ENCODE measurements around the gene OOSP2.

The OOSP2 gene

GRCh38 chr11:60077981-60078380 lies 37.8 kb downstream of the OOSP2 start:
- DNase-seq (ENCODE audit: low read depth, low spot score) = no peak
- TF ChIP-seq, protein P1, sequence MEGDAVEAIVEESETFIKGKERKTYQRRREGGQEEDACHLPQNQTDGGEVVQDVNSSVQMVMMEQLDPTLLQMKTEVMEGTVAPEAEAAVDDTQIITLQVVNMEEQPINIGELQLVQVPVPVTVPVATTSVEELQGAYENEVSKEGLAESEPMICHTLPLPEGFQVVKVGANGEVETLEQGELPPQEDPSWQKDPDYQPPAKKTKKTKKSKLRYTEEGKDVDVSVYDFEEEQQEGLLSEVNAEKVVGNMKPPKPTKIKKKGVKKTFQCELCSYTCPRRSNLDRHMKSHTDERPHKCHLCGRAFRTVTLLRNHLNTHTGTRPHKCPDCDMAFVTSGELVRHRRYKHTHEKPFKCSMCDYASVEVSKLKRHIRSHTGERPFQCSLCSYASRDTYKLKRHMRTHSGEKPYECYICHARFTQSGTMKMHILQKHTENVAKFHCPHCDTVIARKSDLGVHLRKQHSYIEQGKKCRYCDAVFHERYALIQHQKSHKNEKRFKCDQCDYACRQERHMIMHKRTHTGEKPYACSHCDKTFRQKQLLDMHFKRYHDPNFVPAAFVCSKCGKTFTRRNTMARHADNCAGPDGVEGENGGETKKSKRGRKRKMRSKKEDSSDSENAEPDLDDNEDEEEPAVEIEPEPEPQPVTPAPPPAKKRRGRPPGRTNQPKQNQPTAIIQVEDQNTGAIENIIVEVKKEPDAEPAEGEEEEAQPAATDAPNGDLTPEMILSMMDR (IDR thresholded peaks at IDR 0.05; ENCODE audit: insufficient read depth, low read length, missing control alignments) = no peak
- POLR2A ChIA-PET = no interaction called here
- CTCF ChIA-PET = no interaction called here
- no peak overlapping the region for H3K4me3 ChIP-seq (ENCODE audit: low read depth, low read length)

DNA sequence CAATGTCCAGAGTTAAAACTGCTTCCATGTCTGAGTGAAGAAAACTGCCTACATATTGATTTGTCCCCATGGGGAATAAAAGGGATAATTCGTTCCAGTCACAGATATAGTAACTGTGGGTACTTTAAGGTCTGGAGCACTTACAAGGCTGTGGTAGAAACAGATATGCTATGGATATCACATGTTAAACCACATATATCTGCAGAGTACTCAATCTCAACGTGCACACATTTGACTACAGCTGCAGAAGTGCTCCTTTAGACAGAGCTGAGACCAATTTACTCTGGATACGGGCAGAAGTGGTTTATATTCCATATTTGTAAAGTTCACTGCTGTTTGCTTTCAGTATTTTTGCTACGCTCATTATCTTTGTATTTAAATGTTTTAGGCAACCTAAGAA lies 38.5 kb downstream of the OOSP2 start:
- POLR2A ChIA-PET = no interaction called here

DNA sequence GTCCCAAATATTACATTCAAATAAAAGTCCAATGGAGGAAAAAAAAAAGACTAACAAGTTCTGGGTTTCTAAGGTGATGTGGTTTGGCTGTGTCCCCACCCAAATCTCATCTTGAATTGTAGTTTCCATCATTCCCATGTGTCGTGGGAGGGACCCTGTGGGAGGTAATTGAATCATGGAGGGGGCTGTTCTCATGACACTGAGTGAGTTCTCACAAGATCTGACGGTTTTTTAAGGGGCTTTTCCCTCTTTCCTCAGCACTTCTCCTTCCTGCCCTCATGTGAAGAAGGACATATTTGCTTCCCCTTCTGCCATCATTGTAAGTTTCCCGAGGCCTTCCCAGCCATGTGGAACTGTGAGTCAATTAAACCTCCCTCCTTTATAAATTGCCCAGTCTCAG lies 40.3 kb downstream of the OOSP2 start:
- CTCF ChIA-PET = no interaction called here
- no peak overlapping the region for H3K4me3 ChIP-seq (ENCODE audit: low read depth, low read length)
- TF ChIP-seq, protein P1 (IDR thresholded peaks at IDR 0.05; ENCODE audit: insufficient read depth, low read length, missing control alignments) = no peak
- POLR2A ChIA-PET = no interaction called here
- no peak for DNase-seq (ENCODE audit: low read depth, low spot score)

More for the DNA sequence above, 38.5 kb downstream of the OOSP2 start:
- CTCF ChIA-PET = no interaction called here
- no peak for DNase-seq (ENCODE audit: low read depth, low spot score)
- no peak overlapping the region for H3K4me3 ChIP-seq (ENCODE audit: low read depth, low read length)
- TF ChIP-seq, protein P1 (IDR thresholded peaks at IDR 0.05; ENCODE audit: insufficient read depth, low read length, missing control alignments) = no peak

- DNase-seq (ENCODE audit: low read depth, low spot score) = no peak
- no peak overlapping the region for H3K4me3 ChIP-seq (ENCODE audit: low read depth, low read length)
- CTCF ChIA-PET = no interaction called here
- POLR2A ChIA-PET = no interaction called here
- TF ChIP-seq, protein P1 (IDR thresholded peaks at IDR 0.05; ENCODE audit: insufficient read depth, low read length, missing control alignments) = no peak
These were observed 44.5 kb downstream of the OOSP2 start for GRCh38 chr11:60084631-60085273.

DNA sequence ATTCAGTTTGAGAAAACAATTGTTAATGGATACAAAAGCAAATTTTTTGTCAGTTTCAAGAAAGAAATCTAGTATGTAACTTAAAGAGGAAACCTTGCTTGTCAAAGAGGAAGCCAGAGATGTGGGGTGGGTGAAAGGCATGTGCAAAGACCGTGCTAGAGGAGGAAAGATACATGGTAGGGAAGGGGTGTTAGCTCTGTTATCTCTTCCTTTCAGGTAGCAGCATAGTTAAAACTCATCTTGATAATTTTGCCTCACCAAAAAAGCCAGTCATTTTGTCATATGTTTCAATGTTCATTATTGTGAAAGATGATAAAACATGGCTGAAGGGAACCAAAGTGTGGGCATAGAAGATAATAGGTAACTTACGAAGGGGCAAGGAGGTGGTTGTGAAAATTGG lies 45.7 kb downstream of the OOSP2 start:
- TF ChIP-seq, protein P1 (IDR thresholded peaks at IDR 0.05; ENCODE audit: insufficient read depth, low read length, missing control alignments) = no peak
- CTCF ChIA-PET = no interaction called here
- POLR2A ChIA-PET = no interaction called here
- H3K4me3 ChIP-seq (ENCODE audit: low read depth, low read length) = no peak overlapping the region
- no peak for DNase-seq (ENCODE audit: low read depth, low spot score)

DNA sequence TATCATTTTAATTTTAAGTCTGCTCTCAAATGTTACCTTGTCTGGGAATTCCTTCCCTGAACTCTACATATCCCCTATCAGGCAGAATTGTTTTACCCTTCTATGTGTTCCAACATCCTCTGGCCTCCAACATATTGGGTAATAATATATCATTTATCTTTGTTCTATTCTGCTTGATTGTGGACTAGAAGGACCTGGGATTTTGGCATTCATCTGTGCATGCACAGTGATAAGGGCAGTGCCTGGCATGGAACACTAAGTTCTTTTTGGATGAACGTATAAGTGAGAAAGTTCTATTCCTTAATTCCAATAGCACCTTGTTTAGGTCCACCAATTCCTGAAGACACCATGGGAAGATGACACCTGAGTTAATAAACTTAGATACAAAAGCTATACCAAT lies 47.0 kb downstream of the OOSP2 start:
- ChIA-PET POLR2A (no interaction called here), CTCF (no interaction called here)
- TF ChIP-seq, protein P1 (IDR thresholded peaks at IDR 0.05; ENCODE audit: insufficient read depth, low read length, missing control alignments) = no peak
- H3K4me3 ChIP-seq (ENCODE audit: low read depth, low read length) = no peak overlapping the region
- DNase-seq (ENCODE audit: low read depth, low spot score) = no peak

Measured in AG04449 (cell line).